Posterior cingulate gyrus (tissue), 11 donors: ENCODE data around the gene IL11RA.
"Not testable (repeated sequence)": the region's sequence is repeated elsewhere in the genome, so short reads cannot be mapped to it uniquely, and the experiment has no call there.

Source experiments
- DNase-seq, 10 donors: peaks; one replicate each; pipeline versions ENCODE4 v3.0.0 to v3.0.0-alpha.2; 2020 to 2021; ENCODE audit warnings: mixed read lengths in 3 of 10
- intact Hi-C: fragments of 100-400 bp; cut with DNase I; formaldehyde crosslinking; loops from one replicate; pipeline ENCODE4 v1.15.1; 2023

The IL11RA gene

GRCh38 chr9:34628656-34629490 lies 23.1 kb upstream of the IL11RA start, which contains the start of gene ARID3C:
Gene ARID3C, minus strand, starts transcription at chr9:34629066. Its CDS starts 1,052 bp downstream, at chr9:34628014.
- DNase-seq, result peak in 2 of 10 donors; percentile 64 to 74

GRCh38 chr9:34629491-34629808 lies 22.5 kb upstream of the IL11RA start:
- DNase-seq, result peak in 1 of 10 donors; percentile 32

More at GRCh38 chr9:34628656-34629490, 23.1 kb upstream of the IL11RA start, which contains the start of gene ARID3C:
- intact Hi-C loops, result no loop called here

GRCh38 chr9:34630402-34631154 lies 21.4 kb upstream of the IL11RA start:
- peak in 2 of 10 donors; percentile 6 to 52 for DNase-seq
- intact Hi-C loops, result no loop called here

More at GRCh38 chr9:34629491-34629808, 22.5 kb upstream of the IL11RA start:
- intact Hi-C loops, result no loop called here

GRCh38 chr9:34633166-34633565 lies 18.8 kb upstream of the IL11RA start:
- intact Hi-C loops, result no loop called here
- DNase-seq, result peak in 2 of 10 donors; percentile 15 to 43

GRCh38 chr9:34633851-34634550 lies 18.0 kb upstream of the IL11RA start:
- peak; percentile 38 to 95 (median 74) for DNase-seq
- intact Hi-C loops, result loop anchor here (1.0 kb wide), 1 partner anchor 22 kb away; the partner anchor contains the start of gene RPP25L

GRCh38 chr9:34634551-34635248 lies 17.3 kb upstream of the IL11RA start:
- DNase-seq, result peak in 1 of 10 donors; percentile 43
- intact Hi-C loops, result loop anchor here (1.0 kb wide), 1 partner anchor 22 kb away; the partner anchor contains the start of gene RPP25L

GRCh38 chr9:34635556-34635955 lies 16.4 kb upstream of the IL11RA start:
- peak in 1 of 10 donors; percentile 67 for DNase-seq
- intact Hi-C loops, result no loop called here

GRCh38 chr9:34636791-34637355 lies 15.1 kb upstream of the IL11RA start:
- DNase-seq, result peak in 4 of 10 donors; percentile 42 to 91 (median 68)
- intact Hi-C loops, result no loop called here

GRCh38 chr9:34637356-34638137 lies 14.4 kb upstream of the IL11RA start, which contains the start of gene SIGMAR1:
Gene SIGMAR1, minus strand, starts transcription at chr9:34637787. Its CDS starts 90 bp downstream, at chr9:34637697.
- DNase-seq, result peak; percentile 92 to 99 (median 96)
- intact Hi-C loops, result no loop called here

GRCh38 chr9:34638138-34638445 lies 13.9 kb upstream of the IL11RA start:
- intact Hi-C loops, result no loop called here

GRCh38 chr9:34639322-34639721 lies 12.7 kb upstream of the IL11RA start:
- DNase-seq, result peak in 1 of 10 donors; percentile 35
- intact Hi-C loops, result not testable (repeated sequence)

More at GRCh38 chr9:34638138-34638445, 13.9 kb upstream of the IL11RA start:
- DNase-seq, result no peak

- DNase-seq, result no peak
- intact Hi-C loops, result no loop called here
Observed at GRCh38 chr9:34642679-34643078, 9.3 kb upstream of the IL11RA start.

GRCh38 chr9:34644766-34645314 lies 7.1 kb upstream of the IL11RA start:
- intact Hi-C loops, result no loop called here
- no peak for DNase-seq

GRCh38 chr9:34646211-34647083 lies 5.5 kb upstream of the IL11RA start, which contains the start of gene GALT:
Gene GALT, plus strand, starts transcription at chr9:34646675. Its CDS starts 30 bp downstream, at chr9:34646705.
- DNase-seq, result peak; percentile 79 to 98 (median 92)
- intact Hi-C loops, result no loop called here

- intact Hi-C loops, result no loop called here
- no peak for DNase-seq
Observed at GRCh38 chr9:34647084-34647403, 4.9 kb upstream of the IL11RA start.

GRCh38 chr9:34647651-34648050 lies 4.3 kb upstream of the IL11RA start:
- intact Hi-C loops, result no loop called here
- peak in 2 of 10 donors; percentile 57 to 68 for DNase-seq

- intact Hi-C loops, result no loop called here
- DNase-seq, result peak in 2 of 10 donors; percentile 55 to 62
Observed at GRCh38 chr9:34648673-34649072, 3.3 kb upstream of the IL11RA start.
